Lower lobe of right lung (tissue), 2 donors: ENCODE measurements around the gene UBN2. TPM values are rescaled to one million over a fixed set of nuclear protein-coding genes. Genes with fewer than 3 reads are reported as not detected.
A peak's percentile ranks its signal among the peaks of the same experiment; 100 is the strongest.

Experiments used
- ATAC-seq, 2 donors: fragments of 200-7000 bp; cut with Tn5 transposase; one replicate each; pipeline ENCODE4 v1.9.1; 2020 to 2022; ENCODE audit warnings: mild to moderate bottlenecking in 2 of 2, moderate library complexity in 2 of 2
- DNase-seq: peaks from one replicate; pipeline ENCODE4 v3.0.0-alpha.2; 2020
- H3K27ac ChIP-seq: fragments of 200-600 bp; one replicate; pipeline ENCODE4 v1.8.0; 2022
- H3K27me3 ChIP-seq: fragments of 200-600 bp; one replicate; pipeline ENCODE4 v1.8.0; 2022; ENCODE audit warnings: low read depth
- H3K36me3 ChIP-seq: fragments of 200-600 bp; one replicate; pipeline ENCODE4 v1.8.0; 2022; ENCODE audit warnings: mild to moderate bottlenecking
- H3K4me1 ChIP-seq: fragments of 200-600 bp; one replicate; pipeline ENCODE4 v1.8.0; 2022
- H3K4me3 ChIP-seq: fragments of 200-600 bp; one replicate; pipeline ENCODE4 v1.8.0; 2022; ENCODE audit warnings: mild to moderate bottlenecking
- H3K9me3 ChIP-seq: fragments of 200-600 bp; one replicate; pipeline ENCODE4 v1.8.0; 2022
- CTCF ChIP-seq: fragments of 200-600 bp; IDR thresholded peaks from one replicate; pipeline ENCODE4 v1.8.0; 2022; ENCODE audit warnings: antibody characterized with exemption, mild to moderate bottlenecking
- intact Hi-C: fragments of 100-400 bp; cut with DNase I; formaldehyde crosslinking; loops from one replicate; pipeline ENCODE4 v1.11.0; 2022
- total RNA-seq: library from RNA; stranded (reverse); fragmentation: NEBNext Ultra II Directional; extraction: Animal tissue kit (Norgen Biotek cat#: 25700); gene quantifications from one replicate; pipeline ENCODE4 v1.2.1, GENCODE V29; 2021
- donor health status: DM: no; HTN: yes; CAD: no; lungs with severe emphysema.

The UBN2 gene
- total RNA-seq, 1 donor from 2014 or later, result 23.4 TPM

GRCh38 chr7:139241258-139241657 is 10.2 kb downstream of the UBN2 start:
- H3K27me3 ChIP-seq, result no peaks in the 10 kb centered on the region
- peaks cover 84% of the 10 kb centered on the region for H3K36me3 ChIP-seq
- DNase-seq, result no peak
- H3K4me1 ChIP-seq, result no peaks in the 10 kb centered on the region
- no peak for TF ChIP-seq CTCF
- no peak overlapping the region for H3K27ac ChIP-seq
- no peaks in the 10 kb centered on the region for H3K9me3 ChIP-seq
- H3K4me3 ChIP-seq, result no peak overlapping the region
- no peak for ATAC-seq
- intact Hi-C loops, result no loop called here

- no peaks in the 10 kb centered on the region for H3K9me3 ChIP-seq
- intact Hi-C loops, result no loop called here
- no peak for DNase-seq
- H3K27me3 ChIP-seq, result no peaks in the 10 kb centered on the region
- peaks cover 92% of the 10 kb centered on the region for H3K36me3 ChIP-seq
- ATAC-seq, result peak in 1 of 2 donors; percentile 45
- no peak for TF ChIP-seq CTCF
- no peaks in the 10 kb centered on the region for H3K4me1 ChIP-seq
- H3K4me3 ChIP-seq, result no peak overlapping the region
- no peak overlapping the region for H3K27ac ChIP-seq
Observed at GRCh38 chr7:139242741-139243281, 11.8 kb downstream of the UBN2 start.

- Histone ChIP-seq H3K4me3 (no peak overlapping the region), H3K9me3 (no peaks in the 10 kb centered on the region), H3K27me3 (no peaks in the 10 kb centered on the region), H3K27ac (no peak overlapping the region), H3K4me1 (no peaks in the 10 kb centered on the region), H3K36me3 (peaks cover 92% of the 10 kb centered on the region)
- intact Hi-C loops, result no loop called here
- no peak for ATAC-seq
- no peak for TF ChIP-seq CTCF
- no peak for DNase-seq
Observed at GRCh38 chr7:139245401-139245800, 14.4 kb downstream of the UBN2 start.

GRCh38 chr7:139246494-139246893 is 15.5 kb downstream of the UBN2 start:
- H3K4me3 ChIP-seq, result no peak overlapping the region
- no peaks in the 10 kb centered on the region for H3K27me3 ChIP-seq
- peaks cover 93% of the 10 kb centered on the region for H3K36me3 ChIP-seq
- ATAC-seq (no peak), DNase-seq (no peak)
- H3K27ac ChIP-seq, result no peak overlapping the region
- intact Hi-C loops, result no loop called here
- TF ChIP-seq CTCF, result no peak
- H3K9me3 ChIP-seq, result no peaks in the 10 kb centered on the region
- no peaks in the 10 kb centered on the region for H3K4me1 ChIP-seq

- Histone ChIP-seq H3K9me3 (no peaks in the 10 kb centered on the region), H3K27ac (no peak overlapping the region)
- TF ChIP-seq CTCF, result no peak
Observed at GRCh38 chr7:139246905-139247304, 15.9 kb downstream of the UBN2 start.

More at GRCh38 chr7:139246905-139247304, 15.9 kb downstream of the UBN2 start:
- Histone ChIP-seq H3K4me3 (no peak overlapping the region), H3K4me1 (no peaks in the 10 kb centered on the region), H3K36me3 (peaks cover 97% of the 10 kb centered on the region), H3K27me3 (no peaks in the 10 kb centered on the region)
- ATAC-seq (no peak), DNase-seq (no peak)
- intact Hi-C loops, result no loop called here
